Heart left ventricle (tissue), 13 donors: ENCODE results near the gene CFAP100.

Experiments used
- CTCF ChIP-seq, 12 donors: fragments of 200-600 bp; sonication (generic) in 4 of 12; IDR thresholded peaks; one replicate each; pipeline versions ENCODE4 v1.5.0 to v1.8.0; 2018 to 2022; ENCODE audit warnings: antibody characterized with exemption in 12 of 12, mild to moderate bottlenecking in 5 of 12
- POLR2A ChIP-seq, 2 donors: fragments of 450-650 bp; IDR thresholded peaks; one replicate each; pipeline ENCODE4 v1.6.1; 2017; ENCODE audit warnings: antibody characterized with exemption in 2 of 2, mild to moderate bottlenecking in 2 of 2, moderate library complexity in 2 of 2
- donor health status: ischemic (EF 13 %, LVEDD 7.1; RV severe dilation, severe dysfunction).
- donor health status: DM: no; HTN: yes; CAD: no.
- donor health status: DM: no; HTN: no; CAD: no.
- donor health status: ischemic (EF 25% LVEDD 6.9; RV normal size, moderate dysfunction).
- donor health status: ischemic (EF 25% LVEDD 5.7; RV mildly dilated, moderate dysfunction).
- donor health status: ischemic (EF 35%, LVEDD 5.7; RV mildly dilated, moderate dysfunction).
- donor health status: nonischemic (EF 11% LVEDD 7.7; RV severe dilation, severe dysfunction).
- donor health status: DM: yes; HTN: yes; CAD: no.
- donor health status: PGD.
- donor health status: ischemic (EF 29% LVEDD 5.4; RV normal size, mild dysfunction).
- donor health status: nonischemic (EF 23%, LVEDD 6.1; RV moderate dilation, normal function).

- no peak for TF ChIP-seq CTCF (IDR thresholded peaks at IDR 0.05)
- no peak for TF ChIP-seq POLR2A (IDR thresholded peaks at IDR 0.05)
Measured at GRCh38 chr3:126484148-126484547, 89.4 kb downstream of the CFAP100 start.
